Non-pigmented ciliary epithelial cell (primary cell): Measurements from ENCODE around the gene TLR9.
A peak's percentile ranks its signal among the peaks of the same experiment; 100 is the strongest.

Experiments used
- DNase-seq: peaks from one replicate; pipeline ENCODE4 v3.0.0-alpha.2; 2010; ENCODE audit warnings: low read depth

TLR9 gene

DNA sequence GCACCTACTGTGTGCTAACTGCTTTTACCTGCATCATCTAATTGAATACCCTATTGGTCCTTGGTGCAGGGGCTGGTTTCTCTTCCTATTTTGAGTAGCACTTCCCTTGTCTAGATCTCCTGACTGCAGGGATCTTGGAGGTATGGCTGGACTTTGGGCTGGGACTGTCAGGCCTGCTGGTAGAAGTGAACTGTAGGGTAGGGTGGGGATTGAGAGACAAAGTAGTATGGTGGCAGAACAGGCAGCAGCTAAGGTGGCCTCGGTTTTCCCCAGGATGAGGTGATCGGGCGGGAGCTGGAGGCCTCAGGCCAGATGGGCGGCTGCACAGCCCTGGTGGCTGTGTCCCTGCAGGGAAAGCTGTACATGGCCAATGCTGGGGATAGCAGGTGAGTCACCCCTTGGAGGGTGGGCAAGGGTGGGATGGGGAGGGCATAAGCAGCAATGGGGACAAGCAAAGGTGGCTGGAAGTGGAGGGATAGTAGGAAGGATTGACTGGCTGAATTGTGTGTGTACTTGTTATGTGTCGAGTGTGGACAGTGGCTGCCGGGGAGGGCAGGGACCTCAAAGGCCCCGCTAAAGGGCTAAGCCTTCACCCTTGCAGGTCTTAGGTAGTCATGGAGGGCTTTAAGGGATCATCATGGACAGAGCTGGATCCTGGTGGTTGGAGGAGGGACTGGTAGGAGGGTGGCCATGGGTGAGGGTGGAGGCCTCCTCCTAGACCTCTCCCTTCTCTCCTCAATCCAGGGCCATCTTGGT is 22.1 kb upstream of the TLR9 start:
- DNase-seq = no peak

GRCh38 chr3:52246728-52247408 is 21.4 kb upstream of the TLR9 start:
- DNase-seq = no peak

- DNase-seq = no peak
Observed at GRCh38 chr3:52246264-52246620, 20.8 kb upstream of the TLR9 start.

GRCh38 chr3:52245322-52246263 is 20.1 kb upstream of the TLR9 start, which contains the start of gene PPM1M:
TSS of gene PPM1M (plus strand) at chr3:52245759. CDS start at chr3:52245825, 66 bp downstream.
- DNase-seq = no peak

DNA sequence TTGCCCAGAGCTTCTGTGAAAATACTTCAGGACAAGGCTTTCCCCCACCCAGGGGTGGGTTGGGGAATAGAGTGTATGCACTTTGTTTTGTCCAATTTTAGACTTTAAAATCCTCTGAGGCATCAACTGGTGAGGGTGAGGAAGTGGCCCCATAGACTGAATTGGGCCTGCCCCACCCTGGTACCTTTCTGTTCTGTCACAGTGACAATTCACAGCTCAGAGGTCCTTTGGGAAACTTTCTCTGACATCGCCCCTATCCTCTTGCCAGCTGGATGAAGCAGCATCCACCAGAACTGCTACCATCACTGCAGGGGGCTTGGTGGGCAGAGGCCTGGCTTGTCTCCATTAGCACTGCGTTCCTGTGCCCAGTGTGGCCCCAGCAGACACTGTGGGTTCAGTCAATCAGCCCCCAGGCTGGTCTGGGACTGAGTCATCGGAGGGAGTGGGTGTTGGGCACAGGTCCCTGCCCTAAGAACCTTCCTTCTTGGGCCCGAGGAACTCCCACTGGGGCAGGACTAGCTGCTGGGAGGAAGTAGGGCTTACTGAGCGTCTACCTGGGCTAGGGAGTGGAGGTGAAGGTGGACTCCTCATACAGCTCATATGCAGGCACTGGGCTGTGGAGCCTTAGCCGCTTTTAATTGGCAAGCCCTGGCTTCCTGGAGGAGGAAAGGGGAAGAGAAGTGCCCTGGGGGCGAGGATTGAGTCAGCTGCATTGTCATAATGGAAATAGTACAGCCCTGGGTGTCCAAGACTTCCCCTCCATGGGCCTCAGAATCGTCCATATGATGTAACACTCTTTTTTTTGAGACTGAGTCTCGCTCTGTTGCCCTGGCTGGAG is 18.6 kb upstream of the TLR9 start:
- no peak for DNase-seq

DNA sequence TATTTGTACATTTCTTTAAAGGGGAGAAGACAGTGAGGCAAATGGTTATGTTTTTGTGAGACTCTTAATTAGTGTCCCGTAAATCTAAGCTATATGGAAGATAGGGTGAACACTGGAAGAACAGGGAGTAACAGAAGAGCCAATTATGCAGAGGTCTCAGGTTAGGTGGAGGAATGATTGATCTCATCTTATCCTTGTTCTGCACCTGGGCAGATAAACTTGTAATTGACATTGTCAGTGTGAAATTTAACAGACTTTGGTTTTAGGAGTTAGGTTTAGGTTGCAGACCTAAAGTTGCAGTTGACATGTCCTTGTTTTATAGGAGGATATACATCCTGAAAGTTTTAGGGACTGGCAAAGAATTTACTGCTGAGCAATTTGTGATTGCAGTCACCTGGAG is 16.6 kb upstream of the TLR9 start:
- DNase-seq = no peak

DNA sequence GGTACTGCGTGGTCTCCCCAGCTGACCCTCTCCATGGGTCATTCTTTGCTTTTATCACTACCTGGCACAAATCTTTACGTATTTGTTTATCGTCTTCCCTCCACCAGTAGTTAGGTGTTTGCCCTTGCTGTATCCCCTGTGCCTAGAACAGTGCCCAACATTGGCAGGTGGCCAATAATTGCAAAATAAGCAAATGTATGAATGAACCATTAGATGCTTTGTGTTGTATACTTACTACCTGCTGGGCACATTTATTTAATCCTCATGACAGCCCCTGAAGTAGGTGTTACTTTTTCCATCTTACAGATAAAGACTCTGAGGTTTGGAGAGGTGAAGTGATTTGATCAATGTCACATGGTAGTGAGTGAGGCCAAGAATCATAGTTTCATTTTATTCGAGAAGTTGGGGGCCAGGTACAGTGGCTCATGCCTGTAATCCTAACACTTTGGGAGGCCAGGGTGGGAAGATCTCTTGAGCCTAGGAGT is 15.5 kb upstream of the TLR9 start:
- no peak for DNase-seq

- peak; percentile 94 for DNase-seq
Observed at GRCh38 chr3:52240059-52240885, 14.8 kb upstream of the TLR9 start.

DNA sequence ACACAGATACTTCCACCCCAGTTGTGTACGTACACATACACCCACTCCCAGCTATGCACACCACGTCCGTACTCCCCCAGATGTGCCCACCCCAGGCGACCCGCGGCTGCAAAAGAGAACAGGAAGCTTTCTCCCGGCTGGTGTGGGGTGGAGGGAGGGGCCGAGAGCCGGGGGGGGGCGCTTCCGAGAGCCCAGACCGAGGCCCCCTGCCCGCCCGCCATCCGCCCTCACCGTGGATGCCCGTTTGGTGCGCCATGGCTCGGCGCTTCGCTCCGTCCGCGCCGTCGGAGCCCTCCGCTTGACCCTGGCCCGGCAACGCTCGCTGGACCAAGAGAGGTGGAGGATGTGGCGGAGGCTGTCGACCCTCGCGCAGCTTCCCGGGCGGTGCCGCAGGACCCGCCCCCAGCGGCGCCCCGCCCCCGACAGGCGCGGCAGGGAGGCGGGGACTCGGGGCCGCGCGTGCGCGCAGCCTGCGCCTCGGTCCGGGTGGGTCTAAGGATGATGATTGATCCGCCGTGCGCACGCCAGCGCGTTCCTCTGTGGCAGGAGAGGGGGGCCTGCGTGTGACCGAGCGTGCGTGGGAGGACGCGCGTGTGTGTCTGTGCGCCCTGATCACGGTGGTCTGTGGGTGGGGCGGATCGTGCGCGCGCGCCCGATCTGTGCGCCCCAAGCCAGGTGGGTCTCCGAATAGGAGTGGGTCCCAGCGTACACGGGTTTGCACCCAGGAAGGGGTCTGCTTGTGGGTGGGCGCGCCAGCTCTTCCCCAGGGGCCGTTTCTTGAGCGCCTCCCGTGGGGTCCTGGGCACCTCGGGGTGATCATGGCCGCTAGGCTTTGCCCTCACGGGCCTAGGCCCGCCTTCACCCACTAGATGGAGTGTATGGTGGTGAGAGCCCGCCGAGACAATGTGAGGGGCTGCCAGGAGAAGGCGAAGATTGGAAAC is 13.6 kb upstream of the TLR9 start, which contains the start of gene TWF2:
Gene TWF2, minus strand, starts transcription at position 398 of the 941 bp plus-strand sequence. Its CDS starts 142 bp downstream, at position 256.
- DNase-seq = no peak

DNA sequence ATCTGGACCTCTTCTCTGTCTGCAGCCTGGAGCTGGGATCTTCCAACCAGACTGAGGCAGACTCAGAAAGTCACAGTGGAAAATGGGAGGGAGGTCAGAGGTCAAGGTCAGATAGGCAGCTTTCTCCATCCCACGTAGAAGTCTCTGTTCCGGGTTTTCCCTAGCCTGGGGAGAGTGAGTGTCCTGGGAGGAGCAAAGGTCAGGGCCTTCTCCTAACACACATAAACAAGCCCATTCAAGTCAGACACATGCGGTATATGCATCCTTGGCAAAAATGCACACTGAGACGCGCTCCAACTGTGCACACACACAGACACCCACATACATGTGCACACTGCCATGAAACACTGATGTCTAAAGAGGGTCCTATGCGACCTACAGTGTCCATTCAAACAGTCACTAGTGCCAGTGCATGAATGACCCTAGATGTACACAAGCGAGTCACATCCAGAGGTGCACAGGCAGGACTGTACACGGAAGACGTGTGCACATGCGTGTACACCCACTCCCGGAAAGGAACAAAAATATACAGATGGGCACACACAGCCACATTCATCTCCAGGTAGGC is 12.8 kb upstream of the TLR9 start:
- DNase-seq = no peak

DNA sequence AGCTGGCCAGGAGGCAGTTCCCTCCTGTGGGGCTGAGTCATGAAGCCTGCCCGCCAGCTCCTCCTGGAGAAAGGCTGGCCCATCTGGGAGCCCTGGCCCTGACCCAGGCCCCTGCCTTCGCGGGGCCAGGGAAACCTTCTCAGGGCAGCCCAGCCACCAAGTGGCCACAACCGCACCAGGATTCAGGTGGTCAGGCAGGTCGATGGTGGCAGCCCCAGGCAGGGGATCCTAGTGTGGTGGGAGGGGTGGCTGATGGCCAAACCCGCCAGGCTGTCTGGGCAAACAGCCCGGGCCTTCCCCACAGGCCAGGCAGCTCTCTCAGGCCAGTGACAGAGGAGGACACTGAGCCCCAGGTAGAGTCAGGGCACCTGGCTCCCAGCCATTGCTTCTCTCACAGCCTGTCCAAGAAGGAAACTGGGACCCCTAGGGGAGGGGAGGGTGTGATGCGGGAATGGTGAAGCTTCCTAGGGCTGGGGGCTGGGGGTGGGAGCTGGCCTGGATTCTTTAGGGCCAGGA is 12.3 kb upstream of the TLR9 start:
- peak; percentile 54 for DNase-seq

DNA sequence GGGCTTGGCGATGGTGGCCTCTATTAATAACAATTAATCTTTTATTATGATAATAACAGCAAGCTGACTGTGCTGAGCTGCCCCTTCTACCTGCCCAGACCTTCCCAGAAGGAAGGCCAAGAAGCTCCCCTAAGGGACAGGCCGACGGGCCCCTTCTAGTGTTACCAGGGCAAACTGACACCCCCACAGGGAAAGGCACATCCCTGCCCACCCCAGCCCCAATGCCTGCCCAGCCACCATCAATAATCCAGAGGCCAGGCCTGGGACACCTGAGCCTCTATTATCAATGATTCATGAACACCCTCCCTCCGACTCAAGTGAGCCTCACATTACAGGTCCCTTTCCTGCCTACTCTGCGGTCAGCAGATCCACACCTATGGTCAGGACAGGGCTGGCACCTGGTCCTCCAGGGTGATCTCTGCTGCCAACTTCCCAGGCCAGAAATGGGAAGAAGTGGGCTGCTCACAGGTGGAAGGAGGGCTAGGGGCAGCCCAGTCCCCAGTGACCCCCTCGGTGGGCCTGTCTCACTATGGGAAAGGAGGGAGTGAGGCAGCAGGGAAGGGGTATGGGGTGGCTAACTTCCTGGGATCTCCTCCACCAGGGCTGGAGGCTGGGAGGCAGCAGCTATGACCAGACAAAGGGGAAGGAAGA is 11.7 kb upstream of the TLR9 start:
- no peak for DNase-seq

DNA sequence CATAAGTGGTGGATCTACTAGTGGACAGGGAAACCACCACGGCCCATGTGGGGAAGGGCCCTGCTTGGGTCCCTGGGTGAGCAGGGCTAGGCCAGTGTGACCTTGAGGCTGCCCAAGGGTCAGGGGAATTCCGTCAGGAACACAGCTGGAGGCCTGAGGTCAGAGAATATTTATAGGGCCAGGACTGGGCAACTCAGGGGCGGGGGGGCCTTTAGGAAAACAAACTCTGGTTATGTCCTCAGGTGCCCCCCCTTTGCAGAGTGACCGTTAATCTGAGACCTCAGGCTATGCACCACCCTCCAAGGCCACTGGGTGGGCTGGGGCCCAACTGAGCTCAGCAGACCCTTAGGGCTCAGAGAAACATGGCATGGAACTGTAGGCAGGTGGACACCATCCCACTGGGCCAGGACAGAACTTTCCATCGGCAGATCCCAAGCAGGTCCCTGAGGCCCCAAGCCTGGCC is 11.0 kb upstream of the TLR9 start:
- no peak for DNase-seq

- DNase-seq = no peak
Observed at GRCh38 chr3:52234516-52235447, 9.3 kb upstream of the TLR9 start.

DNA sequence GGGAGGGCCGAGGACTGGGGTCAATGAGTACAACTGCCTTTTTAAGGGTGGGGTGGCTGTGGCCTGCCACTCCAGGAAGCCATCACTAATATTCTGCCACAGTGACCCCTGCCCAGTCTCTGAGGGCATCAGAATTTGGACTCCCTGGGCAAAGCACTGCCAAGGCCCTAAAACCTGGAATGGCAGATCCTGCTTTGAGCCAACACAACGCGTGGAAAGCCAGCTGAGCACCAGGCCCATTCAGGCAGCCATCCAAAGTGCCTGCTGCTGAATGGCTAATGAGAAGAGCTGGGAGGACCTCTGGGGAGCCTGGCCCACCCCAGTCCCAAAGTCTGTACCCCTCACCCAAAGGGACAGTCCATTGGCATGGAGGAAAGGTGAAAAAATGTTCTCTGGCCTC is 8.5 kb upstream of the TLR9 start:
- no peak for DNase-seq

DNA sequence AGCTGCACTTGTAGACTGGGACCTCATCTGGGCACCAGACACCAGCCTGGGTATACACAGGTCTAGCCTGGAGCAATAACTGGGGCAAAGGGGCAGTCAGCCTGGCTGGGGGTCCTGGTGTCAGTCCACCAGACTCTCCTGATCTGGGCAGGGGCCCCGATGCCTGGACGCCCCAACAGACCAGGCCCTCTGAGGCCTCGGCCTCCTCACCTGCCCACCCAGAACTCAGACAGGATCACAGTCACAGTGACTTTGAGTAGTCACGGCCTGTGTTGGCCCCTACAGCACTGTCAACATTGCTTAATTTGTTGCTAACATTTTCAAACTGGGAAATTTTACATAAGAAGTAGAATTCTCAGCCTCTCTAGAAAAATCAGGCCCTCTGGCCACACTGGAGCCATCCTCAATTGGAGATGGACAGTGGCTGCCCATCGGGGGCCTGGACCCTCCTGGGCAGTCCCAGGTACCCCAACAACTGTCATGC is 7.7 kb upstream of the TLR9 start:
- no peak for DNase-seq
